ENCODE results near the gene LYZL1. TPM values are rescaled to one million over a fixed set of nuclear protein-coding genes. Genes with fewer than 3 reads are reported as not detected.

The LYZL1 gene
- total RNA-seq, 1 experiment from 2014 or later: not detected

DNA sequence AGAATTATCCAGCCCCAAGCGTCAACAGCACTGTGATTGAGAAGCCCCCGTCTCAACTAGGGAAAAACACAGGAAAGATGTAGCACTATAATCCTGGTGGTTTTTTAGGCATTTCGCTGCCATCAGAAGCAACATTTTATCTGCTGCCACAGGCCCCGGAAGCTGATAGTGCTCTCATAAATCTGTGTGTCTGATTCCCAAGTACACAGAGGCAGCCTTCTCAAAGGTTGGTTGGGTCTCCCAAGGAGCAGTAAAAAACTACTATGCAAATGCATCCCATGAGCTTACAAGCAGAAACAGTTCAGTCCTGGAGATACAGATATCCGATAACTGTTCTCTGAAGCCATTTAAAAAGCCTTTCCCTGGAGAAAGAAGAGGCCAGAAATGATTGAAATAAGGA is 45.8 kb upstream of the LYZL1 start:
- BruUV-seq (replicated peaks): no TSS peak
- Histone ChIP-seq H3K9me3 (ENCODE audit: insufficient read depth, low read depth) (no peaks in the 10 kb centered on the region), H4K20me1 (ENCODE audit: insufficient read depth) (no peaks in the 10 kb centered on the region), H2AFZ (no peak overlapping the region), H3K27me3 (ENCODE audit: insufficient read depth, low read depth) (no peaks in the 10 kb centered on the region), H3K4me2 (no peak overlapping the region), H3K79me2 (ENCODE audit: low read depth) (no peaks in the 10 kb centered on the region), H3F3A (ENCODE audit: insufficient read depth, low read depth) (no peaks in the 10 kb centered on the region), H3K4me3 (no peak overlapping the region), H3K36me3 (ENCODE audit: low read depth) (no peaks in the 10 kb centered on the region), H3K9me2 (ENCODE audit: insufficient read depth) (no peaks in the 10 kb centered on the region), H3K4me1 (replicated peaks; ENCODE audit: insufficient read depth) (no peaks in the 10 kb centered on the region), H3K27ac (no peak overlapping the region)
- intact Hi-C loops (cut with micrococcal nuclease; ENCODE audit: unreplicated experiment): loop anchor here (5.0 kb wide), 1 partner anchor 581 kb away; no protein-coding TSS in a partner anchor
- DNase-seq: no peak
- ChIA-PET POLR2A (ENCODE audit: unreplicated experiment) (no interaction called here), CTCF (interaction anchor here (0.7 kb wide), 1 partner anchor 1290 kb away, joined by 16 read pairs; no protein-coding TSS in a partner anchor)
- TF ChIP-seq, protein P1, sequence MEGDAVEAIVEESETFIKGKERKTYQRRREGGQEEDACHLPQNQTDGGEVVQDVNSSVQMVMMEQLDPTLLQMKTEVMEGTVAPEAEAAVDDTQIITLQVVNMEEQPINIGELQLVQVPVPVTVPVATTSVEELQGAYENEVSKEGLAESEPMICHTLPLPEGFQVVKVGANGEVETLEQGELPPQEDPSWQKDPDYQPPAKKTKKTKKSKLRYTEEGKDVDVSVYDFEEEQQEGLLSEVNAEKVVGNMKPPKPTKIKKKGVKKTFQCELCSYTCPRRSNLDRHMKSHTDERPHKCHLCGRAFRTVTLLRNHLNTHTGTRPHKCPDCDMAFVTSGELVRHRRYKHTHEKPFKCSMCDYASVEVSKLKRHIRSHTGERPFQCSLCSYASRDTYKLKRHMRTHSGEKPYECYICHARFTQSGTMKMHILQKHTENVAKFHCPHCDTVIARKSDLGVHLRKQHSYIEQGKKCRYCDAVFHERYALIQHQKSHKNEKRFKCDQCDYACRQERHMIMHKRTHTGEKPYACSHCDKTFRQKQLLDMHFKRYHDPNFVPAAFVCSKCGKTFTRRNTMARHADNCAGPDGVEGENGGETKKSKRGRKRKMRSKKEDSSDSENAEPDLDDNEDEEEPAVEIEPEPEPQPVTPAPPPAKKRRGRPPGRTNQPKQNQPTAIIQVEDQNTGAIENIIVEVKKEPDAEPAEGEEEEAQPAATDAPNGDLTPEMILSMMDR (conservative IDR thresholded peaks at IDR 0.05): no peak
- TF ChIP-seq EZH2 (IDR thresholded peaks at IDR 0.05; ENCODE audit: low read depth): no peak

DNA sequence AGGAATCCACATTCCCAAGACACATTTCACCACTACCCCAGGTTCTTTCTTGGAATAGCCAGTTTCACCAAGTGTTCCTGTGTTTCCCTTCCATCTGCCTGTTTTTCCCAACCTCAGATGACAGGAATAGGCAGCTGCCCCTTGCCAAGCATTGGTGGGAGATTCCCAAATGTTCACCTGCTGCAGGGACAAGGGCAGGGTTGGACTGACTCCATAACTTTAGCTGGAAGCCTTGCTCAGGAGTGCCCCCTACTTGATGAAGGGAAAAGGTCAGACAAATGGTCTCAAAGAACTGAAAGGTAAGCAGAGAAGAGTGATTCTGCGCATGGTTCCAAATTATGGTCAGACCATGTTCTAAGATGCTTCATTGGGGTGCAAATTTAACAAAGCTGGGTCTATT is 45.1 kb upstream of the LYZL1 start:
- Histone ChIP-seq H3K27me3 (ENCODE audit: insufficient read depth, low read depth) (no peaks in the 10 kb centered on the region), H3K9me3 (ENCODE audit: insufficient read depth, low read depth) (no peaks in the 10 kb centered on the region), H2AFZ (no peak overlapping the region), H3K36me3 (ENCODE audit: low read depth) (no peaks in the 10 kb centered on the region), H3F3A (ENCODE audit: insufficient read depth, low read depth) (no peaks in the 10 kb centered on the region), H3K4me2 (no peak overlapping the region), H3K27ac (no peak overlapping the region), H3K9me2 (ENCODE audit: insufficient read depth) (no peaks in the 10 kb centered on the region), H3K4me1 (replicated peaks; ENCODE audit: insufficient read depth) (no peaks in the 10 kb centered on the region), H3K4me3 (no peak overlapping the region), H4K20me1 (ENCODE audit: insufficient read depth) (no peaks in the 10 kb centered on the region), H3K79me2 (ENCODE audit: low read depth) (no peaks in the 10 kb centered on the region)
- intact Hi-C loops (cut with micrococcal nuclease; ENCODE audit: unreplicated experiment): loop anchor here (5.0 kb wide), 1 partner anchor 581 kb away; no protein-coding TSS in a partner anchor
- ChIA-PET CTCF (no interaction called here), POLR2A (ENCODE audit: unreplicated experiment) (no interaction called here)
- no peak for DNase-seq
- BruUV-seq (replicated peaks): no TSS peak
- TF ChIP-seq, protein P1 (conservative IDR thresholded peaks at IDR 0.05): no peak; the same call in 1 of the 2 replicates
- TF ChIP-seq EZH2 (IDR thresholded peaks at IDR 0.05; ENCODE audit: low read depth): no peak

DNA sequence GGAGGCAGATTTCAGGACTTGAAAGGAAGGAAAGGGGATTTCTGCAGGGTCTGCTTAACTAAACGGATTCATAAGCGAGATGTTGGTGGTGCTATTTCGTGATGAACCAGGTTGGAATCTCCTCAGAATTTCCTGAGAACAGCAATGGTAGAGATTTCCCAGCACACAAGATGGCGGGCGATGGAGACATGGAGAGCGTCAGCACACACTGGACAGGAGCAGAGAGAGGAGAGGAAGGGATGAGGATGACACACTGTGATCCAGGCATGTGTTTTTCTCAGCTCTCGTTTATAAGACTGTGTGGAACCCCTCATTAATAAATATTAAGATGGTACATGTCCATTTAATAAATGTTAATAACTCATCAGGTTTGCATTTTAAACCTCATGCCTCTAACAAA is 43.9 kb upstream of the LYZL1 start:
- H3K4me1 ChIP-seq (replicated peaks; ENCODE audit: insufficient read depth): no peaks in the 10 kb centered on the region
- BruUV-seq (replicated peaks): no TSS peak
- no peak for TF ChIP-seq EZH2 (IDR thresholded peaks at IDR 0.05; ENCODE audit: low read depth)
- TF ChIP-seq, protein P1 (conservative IDR thresholded peaks at IDR 0.05): no peak
- H3K79me2 ChIP-seq (ENCODE audit: low read depth): no peaks in the 10 kb centered on the region
- no peaks in the 10 kb centered on the region for H3F3A ChIP-seq (ENCODE audit: insufficient read depth, low read depth)
- no peak for DNase-seq
- H2AFZ ChIP-seq: no peak overlapping the region
- H3K4me2 ChIP-seq: no peak overlapping the region
- H3K27ac ChIP-seq: no peak overlapping the region
- H3K36me3 ChIP-seq (ENCODE audit: low read depth): no peaks in the 10 kb centered on the region
- ChIA-PET POLR2A (ENCODE audit: unreplicated experiment) (no interaction called here), CTCF (no interaction called here)
- no peaks in the 10 kb centered on the region for H4K20me1 ChIP-seq (ENCODE audit: insufficient read depth)
- H3K27me3 ChIP-seq (ENCODE audit: insufficient read depth, low read depth): no peaks in the 10 kb centered on the region
- H3K9me2 ChIP-seq (ENCODE audit: insufficient read depth): no peaks in the 10 kb centered on the region
- H3K4me3 ChIP-seq: no peak overlapping the region
- no peaks in the 10 kb centered on the region for H3K9me3 ChIP-seq (ENCODE audit: insufficient read depth, low read depth)
- intact Hi-C loops (cut with micrococcal nuclease; ENCODE audit: unreplicated experiment): loop anchor here (5.0 kb wide), 1 partner anchor 583 kb away; no protein-coding TSS in a partner anchor
